Kidney (tissue), 14 donors: ENCODE data around the gene ISCU. TPM values are rescaled to one million over a fixed set of nuclear protein-coding genes. Genes with fewer than 3 reads are reported as not detected.

Experiments
- DNase-seq, 5 donors: peaks; one replicate each; pipeline ENCODE4 v3.0.0-alpha.2; 2013 to 2020
- FAIRE-seq: peaks from 2 replicates; lab custom pipeline; 2012; peaks lifted over from hg19 to GRCh38; lab: Jason Lieb, UNC
- H3K27ac ChIP-seq, 2 donors: one replicate each; pipeline ENCODE4 v1.7.0; 2013; ENCODE audit warnings: low read depth in 2 of 2, low read length in 2 of 2, inconsistent platforms in 1 of 2
- H3K27me3 ChIP-seq: one replicate; pipeline ENCODE4 v1.7.1; 2013; ENCODE audit warnings: low read length, inconsistent platforms; ENCODE audit not compliant: control insufficient read depth, insufficient read depth
- H3K36me3 ChIP-seq, 3 donors: one replicate each; pipeline versions ENCODE4 v1.7.0 to v1.7.1; 2013; ENCODE audit warnings: low read length in 3 of 3, control low read depth in 1 of 3, inconsistent platforms in 1 of 3; ENCODE audit not compliant: insufficient read depth in 3 of 3, control insufficient read depth in 2 of 3
- H3K4me1 ChIP-seq, 3 donors: one replicate each; pipeline versions ENCODE4 v1.7.0 to v1.7.1; 2013; ENCODE audit warnings: low read length in 3 of 3, inconsistent platforms in 1 of 3, low read depth in 1 of 3; ENCODE audit not compliant: control insufficient read depth in 2 of 3, insufficient read depth in 2 of 3
- H3K4me3 ChIP-seq, 3 donors: one replicate each; pipeline versions ENCODE4 v1.7.0 to v1.8.1; 2013; ENCODE audit warnings: low read length in 3 of 3, control low read depth in 1 of 3, inconsistent platforms in 1 of 3
- H3K9ac ChIP-seq, 3 donors: one replicate each; pipeline versions ENCODE4 v1.7.0 to v1.7.1; 2013; ENCODE audit warnings: low read length in 3 of 3, control low read depth in 1 of 3, inconsistent platforms in 1 of 3
- H3K9me3 ChIP-seq, 3 donors: one replicate each; pipeline versions ENCODE4 v1.7.0 to v1.7.1; 2013; ENCODE audit warnings: low read length in 3 of 3, control low read depth in 1 of 3, inconsistent platforms in 1 of 3; ENCODE audit not compliant: control insufficient read depth in 2 of 3, insufficient read depth in 1 of 3
- intact Hi-C: fragments of 100-400 bp; cut with DNase I; formaldehyde crosslinking; loops from one replicate; pipeline ENCODE4 v1.11.1; 2022
- polyA plus RNA-seq: library from polyadenylated mRNA; stranded (reverse); fragments of 350-450 nt; fragmentation: Illumina TruSeq; extraction: RNeasy Lipid Tissue Mini Kit (QIAGEN cat#74804); gene quantifications from one replicate; pipeline ENCODE4 v1.2.3, GENCODE V29; 2014; ENCODE audit warnings: low read depth, low replicate concordance; ENCODE audit not compliant: insufficient read depth
- total RNA-seq: library from RNA; stranded (reverse); fragmentation: NEBNext Ultra II Directional; extraction: Animal tissue kit (Norgen Biotek cat#: 25700); gene quantifications from one replicate; pipeline ENCODE4 v1.2.1, GENCODE V29; 2021
- TF ChIP-seq, protein P1 (sequence below): IDR thresholded peaks from 3 replicates; pipeline ENCODE4 v1.5.1; 2012; ENCODE audit warnings: mild to moderate bottlenecking, moderate library complexity, borderline replicate concordance; ENCODE audit not compliant: insufficient read depth; ENCODE audit errors: extremely low read depth
- donor health status: control.
- donor health status: control.
- donor health status: control.
- donor health status: control.
- donor health status: control.
- donor health status: DM: yes; HTN: yes; CAD: no.
- donor health status: Normal renal cell carcinoma (clear cell type).

Gene ISCU
- total and polyA plus RNA-seq, 2 donors from 2014 or later: 183 to 511 TPM

DNA sequence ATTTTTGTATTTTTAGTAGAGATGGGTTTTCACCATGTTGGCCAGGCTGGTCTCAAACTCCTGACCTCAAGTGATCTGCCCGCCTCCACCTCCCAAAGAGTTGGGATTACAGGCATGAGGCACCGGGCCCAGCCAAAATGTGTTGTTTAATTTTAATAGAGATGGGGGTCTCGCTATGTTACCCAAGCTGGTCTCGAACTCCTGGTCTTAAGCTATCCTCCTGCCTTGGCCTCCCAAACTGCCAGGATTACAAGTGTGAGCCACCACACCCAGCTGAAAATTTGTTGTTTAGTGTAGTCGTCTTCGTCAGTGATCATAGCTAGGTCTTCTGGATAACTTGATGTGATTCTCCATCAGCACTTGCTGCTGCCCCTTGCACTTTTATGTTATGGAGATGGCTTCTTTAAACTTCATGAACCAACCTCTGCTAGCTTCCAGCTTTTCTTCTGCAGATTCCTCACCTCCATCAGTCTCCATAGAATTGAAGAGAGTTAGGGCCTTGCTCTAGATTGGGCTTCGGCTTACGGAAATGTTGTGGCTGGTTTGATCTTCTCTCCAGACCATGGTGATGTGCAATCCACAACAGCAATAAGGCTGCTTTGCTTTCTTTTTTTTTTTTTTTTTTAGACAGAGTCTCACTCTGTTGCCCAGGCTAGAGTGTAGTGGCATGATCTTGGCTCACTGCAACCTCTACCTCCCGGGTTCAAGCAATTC, 13.0 kb downstream of the ISCU start:
- H3K4me1 ChIP-seq: peaks cover 0 to 1% (median 0%) of the 10 kb centered on the region in 3 donors
- no peak for FAIRE-seq
- no peaks in the 10 kb centered on the region for H3K9me3 ChIP-seq
- intact Hi-C loops: loop anchor here (10.0 kb wide), 1 partner anchor 219 kb away; no protein-coding TSS in a partner anchor
- no peak overlapping the region for H3K27ac ChIP-seq
- TF ChIP-seq, protein P1, sequence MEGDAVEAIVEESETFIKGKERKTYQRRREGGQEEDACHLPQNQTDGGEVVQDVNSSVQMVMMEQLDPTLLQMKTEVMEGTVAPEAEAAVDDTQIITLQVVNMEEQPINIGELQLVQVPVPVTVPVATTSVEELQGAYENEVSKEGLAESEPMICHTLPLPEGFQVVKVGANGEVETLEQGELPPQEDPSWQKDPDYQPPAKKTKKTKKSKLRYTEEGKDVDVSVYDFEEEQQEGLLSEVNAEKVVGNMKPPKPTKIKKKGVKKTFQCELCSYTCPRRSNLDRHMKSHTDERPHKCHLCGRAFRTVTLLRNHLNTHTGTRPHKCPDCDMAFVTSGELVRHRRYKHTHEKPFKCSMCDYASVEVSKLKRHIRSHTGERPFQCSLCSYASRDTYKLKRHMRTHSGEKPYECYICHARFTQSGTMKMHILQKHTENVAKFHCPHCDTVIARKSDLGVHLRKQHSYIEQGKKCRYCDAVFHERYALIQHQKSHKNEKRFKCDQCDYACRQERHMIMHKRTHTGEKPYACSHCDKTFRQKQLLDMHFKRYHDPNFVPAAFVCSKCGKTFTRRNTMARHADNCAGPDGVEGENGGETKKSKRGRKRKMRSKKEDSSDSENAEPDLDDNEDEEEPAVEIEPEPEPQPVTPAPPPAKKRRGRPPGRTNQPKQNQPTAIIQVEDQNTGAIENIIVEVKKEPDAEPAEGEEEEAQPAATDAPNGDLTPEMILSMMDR: no peak
- H3K27me3 ChIP-seq: no peaks in the 10 kb centered on the region
- H3K9ac ChIP-seq: no peak overlapping the region
- no peak overlapping the region for H3K4me3 ChIP-seq
- no peak for DNase-seq
- no peaks in the 10 kb centered on the region for H3K36me3 ChIP-seq

DNA sequence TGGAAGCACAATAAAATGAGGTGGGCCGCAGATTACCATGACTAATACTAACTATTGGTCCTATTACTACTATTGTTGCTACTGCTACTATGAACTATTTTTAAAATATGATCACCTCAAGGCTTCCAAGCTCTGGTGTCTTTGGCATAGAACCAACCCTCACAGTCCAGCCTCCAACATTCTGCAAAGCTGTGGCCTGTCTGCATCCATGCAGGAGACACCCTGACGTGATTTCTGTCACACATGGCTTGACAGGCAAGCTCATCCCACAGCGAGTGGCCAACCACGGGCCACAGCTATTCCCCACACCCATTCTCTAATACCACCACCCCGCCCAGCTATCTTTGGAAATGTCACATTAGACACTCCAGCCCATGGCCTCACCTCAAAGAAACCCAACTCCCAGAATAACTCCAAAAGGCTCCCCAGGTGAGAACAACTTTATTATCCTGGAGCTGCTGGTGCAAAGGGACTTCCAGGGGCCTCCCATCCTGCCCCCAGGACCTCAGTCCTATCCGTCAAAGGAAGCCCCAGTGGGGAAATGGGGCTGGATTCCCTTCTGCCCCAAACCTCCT, 14.4 kb downstream of the ISCU start:
- DNase-seq: no peak
- Histone ChIP-seq H3K27me3 (no peaks in the 10 kb centered on the region), H3K36me3 (no peaks in the 10 kb centered on the region), H3K4me1 (peaks cover 0 to 3% (median 0%) of the 10 kb centered on the region in 3 donors), H3K9ac (no peak overlapping the region), H3K4me3 (no peak overlapping the region), H3K27ac (no peak overlapping the region), H3K9me3 (no peaks in the 10 kb centered on the region)
- intact Hi-C loops: loop anchor here (10.0 kb wide), 1 partner anchor 218 kb away; no protein-coding TSS in a partner anchor
- TF ChIP-seq, protein P1: no peak
- no peak for FAIRE-seq

DNA sequence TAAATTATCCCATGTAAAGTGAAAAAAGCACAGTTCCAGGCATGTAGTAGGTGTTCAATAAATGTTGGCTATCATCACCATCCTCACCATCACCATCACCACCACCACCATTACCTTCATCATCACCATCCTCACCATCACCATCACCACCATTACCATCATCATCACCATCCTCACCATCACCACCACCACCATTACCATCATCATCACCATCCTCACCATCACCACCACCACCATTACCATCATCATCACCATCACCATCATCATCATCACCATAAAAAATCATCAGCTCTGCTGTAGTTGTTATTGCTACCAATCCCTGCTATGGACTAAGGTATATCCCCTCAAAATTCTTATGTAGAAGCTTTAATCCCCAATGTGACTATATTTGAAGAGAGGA, 15.1 kb downstream of the ISCU start:
- Histone ChIP-seq H3K4me3 (no peak overlapping the region), H3K9ac (no peak overlapping the region), H3K27ac (no peak overlapping the region), H3K27me3 (no peaks in the 10 kb centered on the region), H3K9me3 (no peaks in the 10 kb centered on the region), H3K36me3 (no peaks in the 10 kb centered on the region), H3K4me1 (peaks cover 0 to 3% (median 0%) of the 10 kb centered on the region in 3 donors)
- intact Hi-C loops: loop anchor here (10.0 kb wide), 1 partner anchor 217 kb away; no protein-coding TSS in a partner anchor
- TF ChIP-seq, protein P1: no peak
- no peak for FAIRE-seq
- no peak for DNase-seq
